Sigmoid colon (tissue), 7 donors: ENCODE results near the gene PTBP3. TPM values are rescaled to one million over a fixed set of nuclear protein-coding genes. Genes with fewer than 3 reads are reported as not detected.
"Not testable (repeated sequence)": the region's sequence is repeated elsewhere in the genome, so short reads cannot be mapped to it uniquely, and the experiment has no call there.

ENCODE experiments used
- DNase-seq: peaks from one replicate; pipeline ENCODE4 v3.0.0-alpha.2; 2019
- H3K27ac ChIP-seq, 4 donors: fragments of 200-600 bp; sonication (generic); one replicate each; pipeline ENCODE4 v1.5.1; 2016 to 2019; ENCODE audit warnings: mild to moderate bottlenecking in 1 of 4
- H3K27me3 ChIP-seq, 3 donors: fragments of 200-600 bp; sonication (generic); one replicate each; pipeline ENCODE4 v1.5.1; 2019; ENCODE audit warnings: mild to moderate bottlenecking in 1 of 3
- H3K36me3 ChIP-seq, 4 donors: fragments of 200-600 bp; sonication (generic); one replicate each; pipeline ENCODE4 v1.5.1; 2016 to 2019
- H3K4me1 ChIP-seq, 4 donors: fragments of 200-600 bp; sonication (generic); one replicate each; pipeline ENCODE4 v1.5.1; 2017 to 2019
- H3K4me3 ChIP-seq, 4 donors: fragments of 200-600 bp; sonication (generic); one replicate each; pipeline ENCODE4 v1.5.1; 2017 to 2019; ENCODE audit warnings: mild to moderate bottlenecking in 2 of 4, moderate library complexity in 1 of 4
- H3K9me3 ChIP-seq, 4 donors: fragments of 200-600 bp in 3 of 4; sonication (generic) in 3 of 4; one replicate each; pipeline versions ENCODE4 v1.5.1 to v1.6.1; 2013 to 2019
- EP300 ChIP-seq, 4 donors: sonication (generic); formaldehyde crosslinking; IDR thresholded peaks; one replicate each; pipeline ENCODE4 v1.6.1; 2017; ENCODE audit warnings: antibody characterized with exemption in 4 of 4
- POLR2A ChIP-seq, 2 donors: fragments of 450-650 bp; IDR thresholded peaks; one replicate each; pipeline ENCODE4 v1.6.1; 2016; ENCODE audit warnings: antibody characterized with exemption in 2 of 2, mild to moderate bottlenecking in 2 of 2, moderate library complexity in 2 of 2
- POLR2AphosphoS5 ChIP-seq, 4 donors: sonication (generic); formaldehyde crosslinking; IDR thresholded peaks; one replicate each; pipeline ENCODE4 v1.6.1; 2017; ENCODE audit warnings: antibody characterized with exemption in 4 of 4
- WGBS, 2 donors: extraction: QIAGEN DNeasy Blood & Tissue Kit; methylation state at CpG; one replicate each; pipeline ENCODE4 v1.1.7; 2013; 5-methylcytosine and 5-hydroxymethylcytosine counted together
- intact Hi-C: fragments of 100-400 bp; cut with DNase I; formaldehyde crosslinking; loops from one replicate; pipeline ENCODE4 v1.15.1; 2023
- polyA plus RNA-seq, 3 donors: library from polyadenylated mRNA; stranded (reverse); fragments of 200-250 nt; gene quantifications; one replicate each; pipeline ENCODE4 v1.2.3, GENCODE V29; 2013
- total RNA-seq, 4 donors: library from RNA; depleted of rRNA; stranded (reverse); fragments of >200 nt; gene quantifications; one replicate each; pipeline ENCODE4 v1.1.0, GENCODE V29; 2016
- TF ChIP-seq, protein P1 (sequence below), 4 experiments: fragments of 450-650 bp in 3 of 4; fragments of 200-600 bp in 1 of 4; IDR thresholded peaks; one replicate each; pipeline ENCODE4 v1.5.1; 2016 to 2019; ENCODE audit warnings: antibody characterized with exemption in 4 of 4, mild to moderate bottlenecking in 3 of 4, moderate library complexity in 2 of 4
- donor health status: healthy with polysubstance abuse.
- donor health status: Bipolar disorder and iron deficiency.
- donor health status: healthy.

PTBP3 gene
- total and polyA plus RNA-seq, 7 donors: 19.4 to 42.5 (median 24.0) TPM

DNA sequence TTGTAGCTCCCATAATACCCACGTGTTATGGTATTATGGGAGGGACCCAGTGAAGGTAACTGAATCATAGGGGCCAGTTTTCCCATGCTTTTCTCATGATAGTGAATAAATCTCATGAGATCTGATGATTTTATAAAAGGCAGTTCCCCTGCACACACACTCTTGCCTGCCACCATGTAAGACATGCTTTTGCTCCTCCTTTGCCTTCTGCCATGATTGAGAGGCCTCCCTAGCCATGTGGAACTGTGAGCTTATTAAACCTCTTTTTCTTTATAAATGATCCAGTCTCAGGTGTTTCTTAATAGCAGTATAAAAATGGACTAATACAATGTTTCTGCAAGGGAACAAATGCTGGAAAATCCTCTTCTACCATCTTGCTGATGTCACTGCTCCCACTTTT, 36.4 kb upstream of the PTBP3 start:
- no peaks in the 10 kb centered on the region for H3K9me3 ChIP-seq
- H3K27me3 ChIP-seq: no peaks in the 10 kb centered on the region
- H3K4me3 ChIP-seq: no peak overlapping the region
- H3K27ac ChIP-seq: no peak overlapping the region
- H3K4me1 ChIP-seq: no peaks in the 10 kb centered on the region
- intact Hi-C loops: no loop called here
- TF ChIP-seq EP300 (IDR thresholded peaks at IDR 0.05) (no peak), POLR2A (IDR thresholded peaks at IDR 0.05) (no peak), POLR2AphosphoS5 (IDR thresholded peaks at IDR 0.05) (no peak)
- TF ChIP-seq, protein P1, sequence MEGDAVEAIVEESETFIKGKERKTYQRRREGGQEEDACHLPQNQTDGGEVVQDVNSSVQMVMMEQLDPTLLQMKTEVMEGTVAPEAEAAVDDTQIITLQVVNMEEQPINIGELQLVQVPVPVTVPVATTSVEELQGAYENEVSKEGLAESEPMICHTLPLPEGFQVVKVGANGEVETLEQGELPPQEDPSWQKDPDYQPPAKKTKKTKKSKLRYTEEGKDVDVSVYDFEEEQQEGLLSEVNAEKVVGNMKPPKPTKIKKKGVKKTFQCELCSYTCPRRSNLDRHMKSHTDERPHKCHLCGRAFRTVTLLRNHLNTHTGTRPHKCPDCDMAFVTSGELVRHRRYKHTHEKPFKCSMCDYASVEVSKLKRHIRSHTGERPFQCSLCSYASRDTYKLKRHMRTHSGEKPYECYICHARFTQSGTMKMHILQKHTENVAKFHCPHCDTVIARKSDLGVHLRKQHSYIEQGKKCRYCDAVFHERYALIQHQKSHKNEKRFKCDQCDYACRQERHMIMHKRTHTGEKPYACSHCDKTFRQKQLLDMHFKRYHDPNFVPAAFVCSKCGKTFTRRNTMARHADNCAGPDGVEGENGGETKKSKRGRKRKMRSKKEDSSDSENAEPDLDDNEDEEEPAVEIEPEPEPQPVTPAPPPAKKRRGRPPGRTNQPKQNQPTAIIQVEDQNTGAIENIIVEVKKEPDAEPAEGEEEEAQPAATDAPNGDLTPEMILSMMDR (IDR thresholded peaks at IDR 0.05): no peak
- DNase-seq: no peak
- 86 to 92% methylated on average over 1 of the region's 1 CpG for WGBS, 2 donors
- H3K36me3 ChIP-seq: no peaks in the 10 kb centered on the region

DNA sequence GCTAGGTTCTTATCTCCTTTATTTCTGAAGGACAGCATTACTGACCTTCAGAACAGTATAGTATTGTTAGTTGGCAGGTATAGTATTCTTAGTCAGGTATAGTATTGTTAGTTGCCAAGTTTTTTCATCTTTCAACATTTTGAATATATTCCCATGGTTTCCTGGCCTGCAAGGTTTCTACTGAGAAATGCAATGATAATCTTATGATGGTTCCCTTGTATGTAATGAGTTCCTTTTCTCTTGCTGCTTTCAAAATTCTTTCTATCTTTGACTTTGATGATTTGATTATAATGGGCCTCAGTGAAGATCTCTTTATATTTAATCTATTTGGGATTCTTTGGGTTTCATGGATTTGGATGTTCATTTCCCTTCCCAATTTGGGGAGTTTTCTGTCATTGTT, 34.0 kb upstream of the PTBP3 start:
- TF ChIP-seq POLR2AphosphoS5 (IDR thresholded peaks at IDR 0.05): no peak
- TF ChIP-seq, protein P1 (IDR thresholded peaks at IDR 0.05): no peak
- no peak for TF ChIP-seq EP300 (IDR thresholded peaks at IDR 0.05)
- TF ChIP-seq POLR2A (IDR thresholded peaks at IDR 0.05): no peak
- Histone ChIP-seq H3K36me3 (no peaks in the 10 kb centered on the region), H3K9me3 (no peaks in the 10 kb centered on the region), H3K4me1 (no peaks in the 10 kb centered on the region), H3K27ac (no peak overlapping the region), H3K4me3 (no peak overlapping the region), H3K27me3 (no peaks in the 10 kb centered on the region)
- intact Hi-C loops: no loop called here
- DNase-seq: no peak

DNA sequence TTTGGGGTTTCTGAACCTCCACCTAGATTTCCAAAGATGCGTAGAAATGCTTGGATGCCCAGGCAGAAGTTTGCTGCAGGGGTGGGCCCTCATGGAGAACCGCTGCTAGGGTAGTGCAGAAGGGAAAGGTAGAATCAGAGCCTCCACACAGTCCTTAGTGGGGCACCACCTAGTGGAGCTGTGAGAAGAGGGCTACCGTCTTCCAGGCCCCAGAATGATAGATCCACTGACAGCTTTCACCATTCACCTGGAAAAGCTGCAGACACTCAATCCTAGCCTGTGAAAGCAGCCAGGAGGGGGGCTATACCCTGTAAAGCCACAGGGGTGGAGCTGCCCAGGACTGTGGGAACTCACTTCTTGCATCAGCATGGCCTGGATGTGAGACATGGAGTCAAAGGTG, 33.2 kb upstream of the PTBP3 start:
- Histone ChIP-seq H3K9me3 (no peaks in the 10 kb centered on the region), H3K4me3 (no peak overlapping the region), H3K36me3 (no peaks in the 10 kb centered on the region), H3K27ac (no peak overlapping the region), H3K4me1 (no peaks in the 10 kb centered on the region), H3K27me3 (no peaks in the 10 kb centered on the region)
- intact Hi-C loops: no loop called here
- TF ChIP-seq EP300 (IDR thresholded peaks at IDR 0.05): no peak
- no peak for TF ChIP-seq POLR2A (IDR thresholded peaks at IDR 0.05)
- TF ChIP-seq POLR2AphosphoS5 (IDR thresholded peaks at IDR 0.05): no peak
- TF ChIP-seq, protein P1 (IDR thresholded peaks at IDR 0.05): no peak
- no peak for DNase-seq
- WGBS, 2 donors: 90 to 91% methylated on average over 3 of the region's 3 CpGs

DNA sequence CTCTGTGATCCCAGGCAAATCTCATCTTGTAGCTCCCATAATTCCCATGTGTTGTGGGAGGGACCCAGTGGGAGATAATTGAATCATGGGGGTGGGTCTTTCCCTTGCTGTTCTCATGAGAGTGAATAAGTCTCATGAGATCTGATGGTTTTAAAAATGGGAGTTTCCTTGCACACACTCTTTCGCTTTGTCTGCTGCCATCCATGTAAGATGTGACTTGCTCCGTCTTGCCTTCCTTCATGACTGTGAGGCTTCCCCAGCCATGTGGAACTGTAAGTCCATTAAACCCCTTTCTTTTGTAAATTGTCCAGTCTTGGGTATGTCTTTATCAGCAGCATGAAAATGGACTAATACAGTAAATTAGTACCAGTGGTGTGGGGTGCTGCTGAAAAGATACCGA, 31.8 kb upstream of the PTBP3 start:
- DNase-seq, H3K4me3 ChIP-seq, H3K9me3 ChIP-seq, intact Hi-C loops, H3K36me3 ChIP-seq, H3K27ac ChIP-seq, H3K4me1 ChIP-seq, H3K27me3 ChIP-seq: not testable (repeated sequence)
- 96 to 97% methylated on average over 3 of the region's 3 CpGs for WGBS, 2 donors

DNA sequence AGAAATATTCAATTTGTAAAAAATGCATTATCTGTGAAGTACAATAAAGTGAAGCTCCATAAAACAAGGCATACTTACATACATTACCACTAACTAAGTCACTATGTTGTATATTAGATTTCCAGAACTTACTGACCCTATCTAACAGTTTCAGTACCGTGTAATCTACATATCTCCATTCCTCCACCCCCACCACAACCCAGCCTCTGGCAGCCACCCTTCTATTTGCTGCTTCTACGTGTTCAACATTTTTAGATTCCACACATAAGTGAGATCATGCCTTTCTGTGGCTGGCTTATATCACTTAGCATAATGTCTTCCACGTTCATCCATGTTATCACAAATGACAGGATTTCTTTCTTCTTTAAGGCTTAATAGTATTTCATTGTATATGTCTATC, 31.3 kb upstream of the PTBP3 start:
- TF ChIP-seq, protein P1 (IDR thresholded peaks at IDR 0.05): no peak
- TF ChIP-seq EP300 (IDR thresholded peaks at IDR 0.05): no peak
- no peak for TF ChIP-seq POLR2AphosphoS5 (IDR thresholded peaks at IDR 0.05)
- TF ChIP-seq POLR2A (IDR thresholded peaks at IDR 0.05): no peak
- no peak overlapping the region for H3K4me3 ChIP-seq
- intact Hi-C loops: loop anchor here (5.0 kb wide), 1 partner anchor 607 kb away; no protein-coding TSS in a partner anchor

More for the DNA sequence above, 31.3 kb upstream of the PTBP3 start:
- Histone ChIP-seq H3K27me3 (no peaks in the 10 kb centered on the region), H3K27ac (no peak overlapping the region), H3K4me1 (no peaks in the 10 kb centered on the region), H3K9me3 (no peaks in the 10 kb centered on the region), H3K36me3 (no peaks in the 10 kb centered on the region)
- WGBS, 2 donors: 63 to 94% methylated on average over 3 of the region's 3 CpGs
- no peak for DNase-seq
